Natural killer cell (primary cell): ENCODE data around the gene PREX1. TPM values are rescaled to one million over a fixed set of nuclear protein-coding genes. Genes with fewer than 3 reads are reported as not detected.
A peak's percentile ranks its signal among the peaks of the same experiment; 100 is the strongest.
"Not testable (repeated sequence)": the region's sequence is repeated elsewhere in the genome, so short reads cannot be mapped to it uniquely, and the experiment has no call there.

Experiments
- ATAC-seq, 3 donors: fragments of 150-1000 bp in 2 of 3; fragments of 200-7000 bp in 1 of 3; cut with Tn5 transposase; 1 replicate in 1 of 3; 2 replicates in 2 of 3; pipeline ENCODE4 v1.10.0; 2021; ENCODE audit warnings: mild to moderate bottlenecking in 2 of 3, moderate library complexity in 2 of 3
- DNase-seq, 2 donors: peaks; one replicate each; pipeline versions ENCODE4 v3.0.0 to v3.0.0-alpha.2; 2013 to 2021; ENCODE audit warnings: mixed read lengths in 1 of 2
- H3K27ac ChIP-seq: one replicate; pipeline ENCODE4 v1.5.1; 2013; ENCODE audit warnings: mild to moderate bottlenecking, low read length
- H3K27me3 ChIP-seq: one replicate; pipeline ENCODE4 v1.6.1; 2013; ENCODE audit warnings: low read length; ENCODE audit not compliant: control insufficient read depth, insufficient read depth
- H3K36me3 ChIP-seq: one replicate; pipeline ENCODE4 v1.6.1; 2013; ENCODE audit warnings: low read length; ENCODE audit not compliant: control insufficient read depth, insufficient read depth
- H3K4me1 ChIP-seq: one replicate; pipeline ENCODE4 v1.6.1; 2013; ENCODE audit warnings: low read length; ENCODE audit not compliant: control insufficient read depth, insufficient read depth
- H3K4me3 ChIP-seq: one replicate; pipeline ENCODE4 v1.5.1; 2013; ENCODE audit warnings: low read length
- H3K9me3 ChIP-seq: one replicate; pipeline ENCODE4 v1.6.1; 2013; ENCODE audit warnings: low read length; ENCODE audit not compliant: control insufficient read depth, insufficient read depth
- H3K27ac Mint-ChIP-seq, 2 donors: one replicate each; pipeline ENCODE4 v1.8.0; 2022; ENCODE audit warnings: mild to moderate bottlenecking in 2 of 2, mixed read lengths in 2 of 2, moderate library complexity in 1 of 2
- H3K27me3 Mint-ChIP-seq, 2 donors: one replicate each; pipeline ENCODE4 v1.8.0; 2022; ENCODE audit warnings: low read depth in 2 of 2, mixed read lengths in 2 of 2
- H3K36me3 Mint-ChIP-seq: one replicate; pipeline ENCODE4 v1.8.0; 2022; ENCODE audit warnings: mixed read lengths
- H3K4me1 Mint-ChIP-seq, 2 donors: one replicate each; pipeline ENCODE4 v1.8.0; 2022; ENCODE audit warnings: mixed read lengths in 2 of 2
- H3K4me3 Mint-ChIP-seq: one replicate; pipeline ENCODE4 v1.8.0; 2022; ENCODE audit warnings: mild to moderate bottlenecking, moderate library complexity, mixed read lengths
- H3K9me3 Mint-ChIP-seq, 2 donors: one replicate each; pipeline ENCODE4 v1.8.0; 2022; ENCODE audit warnings: mixed read lengths in 2 of 2
- CTCF ChIP-seq: fragments of 200-600 bp; IDR thresholded peaks from one replicate; pipeline ENCODE4 v1.8.0; 2022; ENCODE audit warnings: antibody characterized with exemption
- WGBS: methylation state at CpG from one replicate; pipeline ENCODE4 v1.1.7; 2013; ENCODE audit warnings: missing lambda C conversion rate; ENCODE audit not compliant: insufficient coverage; 5-methylcytosine and 5-hydroxymethylcytosine counted together
- intact Hi-C: fragments of 100-400 bp; cut with micrococcal nuclease; formaldehyde crosslinking; loops from one replicate; pipeline ENCODE4 v1.14.2; 2022
- total RNA-seq, 4 donors: library from RNA; stranded (reverse); fragments of 120-200 nt in 1 of 4; gene quantifications; one replicate each; pipeline versions ENCODE4 v1.2.3 to v1.2.4, GENCODE V29; 2013 to 2022

PREX1 gene
- total RNA-seq, 3 donors from 2014 or later (not counting 1 experiment from before 2014, with no cell fraction given) = 382 to 392 (median 389) TPM

DNA sequence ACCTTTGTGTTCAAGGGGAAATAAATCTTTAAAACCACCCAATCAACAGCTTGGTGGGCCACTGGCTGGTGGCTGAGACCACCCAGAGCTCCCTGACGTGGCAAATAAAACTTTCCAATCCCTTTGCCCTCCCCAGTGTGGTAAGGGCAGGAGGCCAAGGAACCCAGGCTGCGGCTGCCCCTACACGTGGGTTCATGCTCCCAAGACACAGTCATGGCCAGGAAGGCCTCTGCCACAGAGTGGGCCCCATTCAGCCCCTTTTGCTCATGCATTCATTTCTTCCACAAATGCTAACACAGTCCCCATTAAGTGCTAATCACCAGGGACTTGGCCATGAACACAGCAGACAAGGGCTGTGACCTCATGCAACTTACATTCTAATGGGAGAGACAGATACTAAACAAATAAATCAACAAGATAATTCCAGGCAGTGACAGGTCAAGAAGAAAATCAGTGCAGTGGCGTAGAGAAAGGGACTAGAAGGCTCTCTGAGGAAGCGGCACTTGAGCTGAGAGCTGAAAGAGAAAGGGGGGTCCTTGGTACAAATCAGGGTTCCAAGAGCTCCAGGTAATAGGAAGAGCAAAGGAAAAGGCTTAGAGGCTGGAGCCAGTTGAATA is 13.8 kb downstream of the PREX1 start:
- Mint-ChIP-seq H3K27ac (no peak overlapping the region), H3K27me3 (no peaks in the 10 kb centered on the region), H3K36me3 (no peaks in the 10 kb centered on the region), H3K4me3 (no peak overlapping the region), H3K4me1 (peaks cover 40 to 43% of the 10 kb centered on the region in 2 donors), H3K9me3 (no peaks in the 10 kb centered on the region)
- no peak for TF ChIP-seq CTCF
- intact Hi-C loops = no loop called here
- Histone ChIP-seq H3K36me3 (peaks cover 12% of the 10 kb centered on the region), H3K9me3 (no peaks in the 10 kb centered on the region), H3K27me3 (no peaks in the 10 kb centered on the region), H3K4me3 (no peak overlapping the region), H3K27ac (peak overlapping the region; percentile 14), H3K4me1 (peaks cover 88% of the 10 kb centered on the region)
- 50% methylated on average over 5 of the region's 5 CpGs for WGBS
- ATAC-seq = no peak
- no peak for DNase-seq

- H3K27me3 Mint-ChIP-seq = no peaks in the 10 kb centered on the region
- peaks cover 40 to 43% of the 10 kb centered on the region in 2 donors for H3K4me1 Mint-ChIP-seq
- H3K4me3 ChIP-seq = no peak overlapping the region
- H3K4me1 ChIP-seq = peaks cover 88% of the 10 kb centered on the region
- no peaks in the 10 kb centered on the region for H3K36me3 Mint-ChIP-seq
- H3K9me3 Mint-ChIP-seq = no peaks in the 10 kb centered on the region
- no peak overlapping the region for H3K27ac Mint-ChIP-seq
- no peak for TF ChIP-seq CTCF
- no peak overlapping the region for H3K27ac ChIP-seq
- DNase-seq (no peak), ATAC-seq (no peak)
- intact Hi-C loops = no loop called here
- no peak overlapping the region for H3K4me3 Mint-ChIP-seq
- no peaks in the 10 kb centered on the region for H3K9me3 ChIP-seq
- H3K27me3 ChIP-seq = no peaks in the 10 kb centered on the region
- WGBS = no CpG with 5 or more reads among the region's 3 CpGs
- peaks cover 15% of the 10 kb centered on the region for H3K36me3 ChIP-seq
These were observed 14.4 kb downstream of the PREX1 start for GRCh38 chr20:48813446-48813747.

DNA sequence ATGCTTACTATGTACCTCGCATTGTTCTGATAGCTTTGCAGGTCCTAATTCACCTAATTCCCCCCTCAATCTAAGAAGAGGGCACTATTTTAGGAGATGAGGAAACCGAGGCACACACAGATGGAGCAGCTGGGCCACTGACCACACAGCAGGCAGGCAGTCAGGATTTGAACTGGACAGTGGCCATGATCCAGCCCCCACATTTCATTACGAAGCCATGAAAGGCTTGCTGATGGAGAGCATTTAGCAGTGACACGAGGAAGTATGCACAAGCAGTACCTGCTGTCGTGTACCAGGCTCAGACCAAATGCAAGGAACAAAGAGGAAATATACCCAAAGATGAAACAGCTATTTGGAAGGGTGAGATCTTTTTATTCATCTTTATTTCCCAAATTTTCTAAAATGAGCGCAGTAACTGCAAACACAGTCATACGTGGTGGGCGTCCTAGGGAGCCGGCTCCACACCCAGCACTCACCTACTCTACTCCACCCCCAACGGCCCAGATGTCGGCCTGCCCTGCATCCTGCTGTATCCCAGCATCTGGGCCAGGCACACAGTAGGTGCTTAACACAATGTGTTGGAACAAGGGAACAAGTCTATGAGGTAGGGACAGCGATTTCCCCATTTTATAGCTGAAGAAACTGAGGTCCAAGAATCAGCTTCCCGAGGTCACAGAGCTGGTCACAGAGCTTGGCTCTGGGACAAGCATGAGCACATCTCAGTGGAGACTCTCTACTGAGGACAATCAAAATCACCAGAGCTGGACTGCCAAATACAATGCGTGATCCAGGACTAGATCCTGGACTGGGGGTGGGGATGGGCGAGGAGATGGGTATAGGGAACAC is 15.0 kb downstream of the PREX1 start:
- intact Hi-C loops = no loop called here

DNA sequence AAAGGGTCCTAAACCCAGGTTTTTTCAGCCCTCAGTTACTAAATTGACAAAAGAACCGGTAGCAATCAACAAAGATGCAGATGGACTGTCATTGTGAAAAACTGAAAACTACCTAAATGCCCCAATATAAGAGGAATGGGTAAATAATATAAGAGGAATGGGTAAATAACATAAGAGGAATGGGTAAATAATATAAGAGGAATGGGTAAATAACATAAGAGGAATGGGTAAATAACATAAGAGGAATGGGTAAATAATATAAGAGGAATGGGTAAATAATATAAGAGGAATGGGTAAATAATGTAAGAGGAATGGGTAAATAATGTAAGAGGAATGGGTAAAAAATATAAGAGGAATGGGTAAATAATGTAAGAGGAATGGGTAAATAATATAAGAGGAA is 15.7 kb downstream of the PREX1 start:
- Mint-ChIP-seq H3K4me3 (peak overlapping the region; percentile 35), H3K4me1 (peaks cover 37 to 43% of the 10 kb centered on the region in 2 donors)
- ATAC-seq, H3K27ac Mint-ChIP-seq, H3K4me3 ChIP-seq, H3K27ac ChIP-seq, H3K36me3 Mint-ChIP-seq, DNase-seq, H3K27me3 ChIP-seq, H3K27me3 Mint-ChIP-seq, H3K9me3 Mint-ChIP-seq, H3K9me3 ChIP-seq, intact Hi-C loops: not testable (repeated sequence)
- Histone ChIP-seq H3K36me3 (peaks cover 25% of the 10 kb centered on the region), H3K4me1 (peaks cover 84% of the 10 kb centered on the region)
- 71% methylated on average over 1 of the region's 1 CpG for WGBS

More for the DNA sequence above, 15.0 kb downstream of the PREX1 start:
- Mint-ChIP-seq H3K4me3 (no peak overlapping the region), H3K27ac (no peak overlapping the region), H3K9me3 (no peaks in the 10 kb centered on the region), H3K36me3 (no peaks in the 10 kb centered on the region), H3K4me1 (peaks cover 39 to 43% of the 10 kb centered on the region in 2 donors), H3K27me3 (no peaks in the 10 kb centered on the region)
- Histone ChIP-seq H3K36me3 (peaks cover 20% of the 10 kb centered on the region), H3K27ac (no peak overlapping the region), H3K27me3 (no peaks in the 10 kb centered on the region), H3K4me1 (peaks cover 88% of the 10 kb centered on the region), H3K9me3 (peaks cover 1% of the 10 kb centered on the region), H3K4me3 (no peak overlapping the region)
- 75% methylated on average over 14 of the region's 15 CpGs for WGBS
- DNase-seq (no peak), ATAC-seq (no peak)
- TF ChIP-seq CTCF = no peak
